ENCODE data around the gene DAPP1.

DAPP1 gene

GRCh38 chr4:99875071-99875470 lies 58.4 kb downstream of the DAPP1 start:
- Histone ChIP-seq H3K4me3 (ENCODE audit: low read depth, low read length, poor library complexity, severe bottlenecking) (no peak overlapping the region), H3K9ac (ENCODE audit: low read length) (no peak overlapping the region), H3K27me3 (ENCODE audit: insufficient read depth, low read length) (no peaks in the 10 kb centered on the region), H3K9me2 (ENCODE audit: low read depth, low read length) (no peaks in the 10 kb centered on the region), H3K27ac (ENCODE audit: low read depth, low read length, poor library complexity, severe bottlenecking) (no peak overlapping the region), H4K20me1 (ENCODE audit: insufficient read depth, low read length) (no peaks in the 10 kb centered on the region), H3K4me1 (ENCODE audit: insufficient read depth, low read length, severe bottlenecking) (no peaks in the 10 kb centered on the region), H3F3A (ENCODE audit: insufficient read depth, low read length) (no peaks in the 10 kb centered on the region), H2AFZ (ENCODE audit: low read length) (no peak overlapping the region), H3K4me2 (ENCODE audit: low read length) (no peak overlapping the region), H3K36me3 (ENCODE audit: insufficient read depth, low read length) (peaks cover 29% of the 10 kb centered on the region), H3K9me3 (ENCODE audit: low read length) (no peaks in the 10 kb centered on the region), H3K79me2 (ENCODE audit: insufficient read depth, low read length) (no peaks in the 10 kb centered on the region)
- TF ChIP-seq EZH2 (IDR thresholded peaks at IDR 0.05; ENCODE audit: borderline replicate concordance, low read length) (no peak), CTCF (IDR thresholded peaks at IDR 0.05; ENCODE audit: low read length) (no peak)

GRCh38 chr4:99876946-99877345 lies 60.3 kb downstream of the DAPP1 start:
- H3K27ac ChIP-seq (ENCODE audit: low read depth, low read length, poor library complexity, severe bottlenecking), result no peak overlapping the region
- no peaks in the 10 kb centered on the region for H3K9me3 ChIP-seq (ENCODE audit: low read length)
- TF ChIP-seq EZH2 (IDR thresholded peaks at IDR 0.05; ENCODE audit: borderline replicate concordance, low read length) (no peak), CTCF (IDR thresholded peaks at IDR 0.05; ENCODE audit: low read length) (no peak)
- no peaks in the 10 kb centered on the region for H3K79me2 ChIP-seq (ENCODE audit: insufficient read depth, low read length)
- H4K20me1 ChIP-seq (ENCODE audit: insufficient read depth, low read length), result no peaks in the 10 kb centered on the region
- H2AFZ ChIP-seq (ENCODE audit: low read length), result no peak overlapping the region
- no peaks in the 10 kb centered on the region for H3K4me1 ChIP-seq (ENCODE audit: insufficient read depth, low read length, severe bottlenecking)
- H3K9me2 ChIP-seq (ENCODE audit: low read depth, low read length), result no peaks in the 10 kb centered on the region
- H3K9ac ChIP-seq (ENCODE audit: low read length), result no peak overlapping the region
- H3K4me2 ChIP-seq (ENCODE audit: low read length), result no peak overlapping the region
- peaks cover 35% of the 10 kb centered on the region for H3K36me3 ChIP-seq (ENCODE audit: insufficient read depth, low read length)
- H3F3A ChIP-seq (ENCODE audit: insufficient read depth, low read length), result no peaks in the 10 kb centered on the region
- H3K4me3 ChIP-seq (ENCODE audit: low read depth, low read length, poor library complexity, severe bottlenecking), result no peak overlapping the region
- H3K27me3 ChIP-seq (ENCODE audit: insufficient read depth, low read length), result no peaks in the 10 kb centered on the region

GRCh38 chr4:99878604-99879003 lies 62.0 kb downstream of the DAPP1 start:
- Histone ChIP-seq H3K79me2 (ENCODE audit: insufficient read depth, low read length) (no peaks in the 10 kb centered on the region), H3K9me2 (ENCODE audit: low read depth, low read length) (no peaks in the 10 kb centered on the region), H3K27ac (ENCODE audit: low read depth, low read length, poor library complexity, severe bottlenecking) (no peak overlapping the region), H3K4me3 (ENCODE audit: low read depth, low read length, poor library complexity, severe bottlenecking) (no peak overlapping the region), H3K27me3 (ENCODE audit: insufficient read depth, low read length) (no peaks in the 10 kb centered on the region), H4K20me1 (ENCODE audit: insufficient read depth, low read length) (no peaks in the 10 kb centered on the region), H3K4me2 (ENCODE audit: low read length) (no peak overlapping the region), H3K36me3 (ENCODE audit: insufficient read depth, low read length) (peaks cover 36% of the 10 kb centered on the region), H3F3A (ENCODE audit: insufficient read depth, low read length) (no peaks in the 10 kb centered on the region), H3K9me3 (ENCODE audit: low read length) (no peaks in the 10 kb centered on the region), H3K4me1 (ENCODE audit: insufficient read depth, low read length, severe bottlenecking) (no peaks in the 10 kb centered on the region), H3K9ac (ENCODE audit: low read length) (no peak overlapping the region), H2AFZ (ENCODE audit: low read length) (no peak overlapping the region)
- TF ChIP-seq CTCF (IDR thresholded peaks at IDR 0.05; ENCODE audit: low read length) (no peak), EZH2 (IDR thresholded peaks at IDR 0.05; ENCODE audit: borderline replicate concordance, low read length) (no peak)

Data from OCI-LY1 (cell line).